Measurements from ENCODE around the gene TTLL3.
A peak's percentile ranks its signal among the peaks of the same experiment; 100 is the strongest.

DNA sequence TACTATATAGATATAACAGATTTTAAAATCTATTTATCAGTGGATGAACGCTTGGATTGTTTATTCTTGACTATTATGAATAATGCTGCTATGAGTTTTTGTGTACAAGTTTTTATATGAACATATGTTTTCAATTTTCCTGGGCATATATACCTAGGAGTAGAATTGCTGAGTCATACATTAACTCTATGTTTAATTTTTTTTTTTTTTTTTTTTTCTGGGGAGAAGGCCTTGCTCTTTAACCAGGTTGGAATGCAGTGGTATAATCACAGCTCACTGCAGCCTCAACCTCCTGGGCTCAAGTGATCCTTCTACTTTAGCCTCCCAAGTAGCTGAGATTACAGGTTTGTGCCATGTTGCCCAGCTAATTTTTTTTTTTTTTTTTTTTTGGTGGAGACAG is 60.9 kb downstream of the TTLL3 start:
- TF ChIP-seq BACH2 (CRISPR knock-in tag; IDR thresholded peaks at IDR 0.05; ENCODE audit: borderline replicate concordance), result peak; percentile 39; the same call in 1 of the 2 replicates
- TF ChIP-seq ZFP3 (CRISPR knock-in tag; IDR thresholded peaks at IDR 0.05), result no peak
- TF ChIP-seq ARNTL (CRISPR knock-in tag; IDR thresholded peaks at IDR 0.05; ENCODE audit: borderline replicate concordance, low read depth), result no peak
- TF ChIP-seq CREB5 (CRISPR knock-in tag; IDR thresholded peaks at IDR 0.05; ENCODE audit: low read depth), result no peak
- no peak for TF ChIP-seq GLIS3 (CRISPR knock-in tag; IDR thresholded peaks at IDR 0.05)
- no peak for TF ChIP-seq TOX (CRISPR knock-in tag; IDR thresholded peaks at IDR 0.05; ENCODE audit: borderline replicate concordance)
- TF ChIP-seq PATZ1 (CRISPR knock-in tag; IDR thresholded peaks at IDR 0.05; ENCODE audit: borderline replicate concordance), result no peak
- no peak for TF ChIP-seq OSR1 (CRISPR knock-in tag; IDR thresholded peaks at IDR 0.05)
